ENCODE results near the gene KCNQ1.

The KCNQ1 gene

DNA sequence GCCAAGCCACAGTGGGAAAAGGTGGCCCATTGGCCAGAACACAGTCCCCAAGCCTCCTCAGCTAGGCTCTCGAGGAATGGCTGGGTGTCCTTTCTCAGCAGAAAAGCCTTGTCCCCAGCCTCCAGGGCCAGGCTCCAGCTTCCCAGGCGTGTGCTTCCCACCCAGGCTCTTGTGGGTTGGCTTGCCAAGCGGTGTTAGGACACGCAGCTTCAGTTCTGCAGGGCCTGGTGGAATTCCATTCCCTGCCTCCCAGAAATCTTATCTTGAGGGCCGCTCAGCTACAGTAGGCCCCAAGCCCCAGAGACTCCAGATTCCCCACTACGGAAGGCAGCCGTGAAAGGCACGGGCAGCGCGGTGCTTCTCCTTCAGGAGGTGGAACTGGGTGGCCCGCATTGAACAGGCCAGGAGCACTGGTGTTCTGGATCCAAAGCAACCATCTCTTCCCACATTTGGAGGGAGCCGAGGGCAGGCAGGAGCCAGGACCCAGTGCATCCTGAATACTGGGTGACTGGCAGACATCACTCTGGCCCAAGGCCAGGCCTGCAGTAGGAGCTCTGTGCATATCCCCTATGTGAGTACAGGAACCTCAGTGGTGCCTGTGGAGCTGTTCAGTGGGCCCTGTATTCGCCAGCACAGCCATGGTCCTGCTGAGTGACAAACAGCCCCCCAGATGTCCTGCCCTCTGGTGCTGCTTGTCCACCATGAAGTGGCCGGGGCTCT is 271.7 kb downstream of the KCNQ1 start:
- DNase-seq (ENCODE audit: low spot score): no peak

DNA sequence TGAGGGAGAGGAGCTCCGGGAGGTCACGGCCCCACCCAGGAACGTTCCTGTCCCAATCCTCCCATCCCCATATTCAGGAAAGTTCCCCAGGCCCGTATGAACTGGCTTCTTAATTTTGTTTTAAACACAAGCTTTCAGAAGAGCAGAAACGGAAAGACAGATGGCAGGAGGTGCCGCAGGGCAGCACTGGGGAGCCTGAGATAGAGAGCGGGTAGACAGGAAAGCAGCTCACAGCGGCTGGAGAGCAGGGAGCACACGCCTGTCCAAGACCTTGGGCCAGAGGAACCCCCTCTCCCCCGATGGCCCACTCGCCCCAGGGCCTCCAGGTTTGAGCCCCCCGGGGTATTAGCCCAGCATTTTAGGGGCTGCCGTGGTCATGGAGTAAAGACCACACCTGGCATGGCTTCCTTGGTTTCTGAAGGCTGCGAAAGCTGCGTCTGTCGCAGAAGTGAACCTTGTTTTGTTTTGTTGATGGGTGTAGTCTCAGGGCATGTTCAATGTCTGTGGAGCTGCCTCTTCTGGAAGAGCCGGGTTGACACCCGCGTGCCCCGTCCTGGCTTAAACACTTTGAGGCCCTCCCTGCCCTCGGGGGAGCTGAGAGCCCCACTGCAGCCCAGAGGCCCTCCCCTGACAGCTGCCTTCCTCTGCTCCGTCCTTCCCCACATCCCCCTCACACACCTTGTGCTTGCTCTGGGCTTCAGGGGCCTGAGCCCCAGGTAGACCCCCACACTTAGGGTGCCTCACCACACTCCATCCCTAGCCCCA is 272.9 kb downstream of the KCNQ1 start:
- no peak for DNase-seq (ENCODE audit: low spot score)

DNA sequence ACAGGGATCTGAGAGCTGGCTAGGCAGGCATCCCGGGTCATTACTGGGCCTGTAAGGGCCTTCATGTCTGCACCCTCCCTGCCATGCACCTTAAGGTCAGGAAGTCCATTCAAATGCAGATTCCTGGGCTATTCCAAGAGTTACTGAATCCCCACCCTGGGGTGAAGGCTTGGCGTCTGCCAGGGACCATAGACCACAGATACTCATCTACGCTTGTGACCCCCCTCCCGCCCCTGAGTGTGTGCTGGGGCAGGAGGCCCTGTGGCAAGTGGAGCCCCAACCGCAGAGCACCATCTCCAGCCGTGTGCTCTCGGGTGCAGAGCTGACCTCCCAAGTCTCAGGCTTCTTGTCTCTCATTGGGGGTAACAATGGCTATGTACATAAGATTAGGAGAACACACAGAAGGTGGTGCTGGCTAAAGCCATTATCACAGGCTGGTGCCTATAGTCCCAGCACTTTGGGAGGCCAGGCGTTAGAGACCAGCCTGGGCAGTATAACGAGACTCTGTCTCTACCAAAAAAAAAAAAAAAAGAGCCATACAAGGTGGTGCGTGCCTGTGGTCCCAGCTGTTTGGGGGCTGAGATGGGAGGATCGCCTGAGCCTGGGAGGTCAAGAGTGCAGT is 274.1 kb downstream of the KCNQ1 start:
- DNase-seq (ENCODE audit: low spot score): no peak

DNA sequence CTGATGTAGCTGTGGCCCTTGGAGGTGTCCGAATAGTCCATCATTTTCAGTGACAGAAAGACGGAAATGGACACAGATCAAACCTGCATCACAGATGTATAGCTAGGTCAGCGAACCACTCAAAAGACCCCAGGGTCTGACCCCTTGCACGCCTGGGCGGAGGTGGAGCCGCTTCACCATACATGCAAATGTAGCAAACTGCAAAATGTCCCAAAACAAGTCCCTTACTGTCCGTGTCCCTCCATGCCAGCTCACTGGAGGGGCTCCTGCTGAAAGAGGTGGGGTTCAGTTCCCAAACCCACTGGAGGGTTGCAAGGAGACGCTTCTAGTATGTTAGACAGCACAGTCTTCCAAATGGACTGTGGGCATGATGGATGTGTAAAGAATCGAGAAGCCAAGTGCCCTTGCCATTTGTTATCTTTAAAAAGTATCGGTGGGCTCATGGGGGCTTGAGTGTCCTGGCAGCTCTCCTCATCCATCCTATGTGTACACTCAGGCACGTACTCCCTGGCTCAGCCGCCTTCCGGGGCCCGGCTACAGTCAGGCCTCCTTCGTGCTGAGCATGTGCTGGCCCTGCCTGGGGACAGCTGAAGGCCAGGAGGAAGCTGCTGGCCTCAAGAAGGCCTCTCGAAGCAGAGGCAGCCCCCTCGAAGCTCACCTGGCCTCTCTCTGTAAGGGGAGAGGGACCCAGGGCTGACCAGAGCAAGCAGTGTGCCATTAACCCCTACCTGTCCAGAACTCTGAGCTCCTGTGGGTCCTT is 275.2 kb downstream of the KCNQ1 start:
- DNase-seq (ENCODE audit: low spot score): no peak

DNA sequence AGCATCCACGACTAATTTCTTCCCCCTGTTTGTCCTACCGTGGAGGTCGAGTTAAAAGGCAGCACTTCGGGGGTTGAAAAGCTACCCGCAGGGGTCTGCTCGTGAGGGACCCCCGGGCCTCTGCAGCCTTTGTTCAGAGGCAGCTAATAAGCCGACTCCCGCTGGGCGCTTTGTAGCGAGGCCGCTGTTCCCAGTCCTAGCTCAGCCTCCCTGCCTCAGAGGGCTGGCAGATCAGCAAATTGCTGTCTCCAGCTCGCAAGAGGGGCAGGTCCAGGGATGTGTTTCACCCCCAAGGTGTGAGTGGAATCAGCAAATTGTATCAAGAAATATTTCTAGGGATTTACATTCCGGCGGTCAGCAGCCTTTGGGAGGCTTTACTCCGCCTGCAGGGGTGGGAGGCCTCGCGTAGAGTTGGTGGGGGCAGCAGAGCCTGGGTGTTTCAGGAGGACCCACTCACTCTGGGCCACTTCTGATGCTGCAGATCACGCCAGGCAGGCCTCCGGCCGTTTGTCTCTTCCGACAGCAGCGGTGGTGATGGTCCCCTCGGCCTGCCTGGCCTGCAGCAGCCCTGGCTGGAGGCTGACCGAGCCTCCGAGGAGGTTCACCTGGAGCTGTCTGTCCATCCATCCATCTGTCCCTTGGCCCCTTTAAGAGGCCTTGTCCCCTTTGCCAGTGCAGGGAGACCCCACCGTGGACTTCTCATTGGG is 276.6 kb downstream of the KCNQ1 start:
- DNase-seq (ENCODE audit: low spot score): no peak

DNA sequence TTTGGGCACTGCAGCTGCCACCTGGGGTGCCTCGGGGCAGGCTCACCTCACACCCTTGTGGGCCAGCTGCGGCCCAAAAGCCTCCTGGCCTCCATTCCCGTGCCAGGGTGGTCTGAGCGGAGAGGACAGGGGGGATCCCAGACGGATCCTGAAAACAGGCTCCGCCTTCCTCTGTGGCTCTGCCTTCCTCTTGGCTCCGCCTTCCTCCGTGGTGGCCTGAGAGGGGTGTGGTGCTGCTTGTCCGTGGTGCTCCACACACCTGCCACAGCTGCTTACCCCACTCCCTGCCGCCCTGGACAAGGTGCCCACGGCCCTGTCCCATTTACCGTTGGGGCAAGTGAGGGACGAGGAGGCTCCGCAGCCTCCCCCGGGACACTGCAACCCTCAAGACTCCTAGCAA is 278.1 kb downstream of the KCNQ1 start:
- no peak for DNase-seq (ENCODE audit: low spot score)

DNA sequence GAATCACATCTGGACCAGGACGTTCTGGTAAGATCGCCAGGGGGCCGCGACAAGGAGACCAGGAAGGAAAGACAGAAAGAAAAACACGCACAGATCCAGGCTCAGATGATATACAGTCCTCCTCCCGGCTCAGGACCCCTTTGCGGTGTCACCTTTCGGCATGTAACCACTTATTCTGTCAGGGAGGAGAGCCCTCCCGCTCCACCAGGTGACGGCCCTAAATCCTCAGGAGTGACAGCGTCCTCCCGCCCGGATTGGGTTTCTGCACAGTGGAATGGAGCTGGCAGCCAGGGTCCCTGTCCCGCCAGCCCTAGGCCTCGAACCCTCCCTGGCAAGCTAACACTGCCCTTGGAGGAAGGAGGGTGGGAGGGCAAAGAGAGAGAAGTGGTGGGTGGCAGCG is 279.3 kb downstream of the KCNQ1 start:
- DNase-seq (ENCODE audit: low spot score): no peak

DNA sequence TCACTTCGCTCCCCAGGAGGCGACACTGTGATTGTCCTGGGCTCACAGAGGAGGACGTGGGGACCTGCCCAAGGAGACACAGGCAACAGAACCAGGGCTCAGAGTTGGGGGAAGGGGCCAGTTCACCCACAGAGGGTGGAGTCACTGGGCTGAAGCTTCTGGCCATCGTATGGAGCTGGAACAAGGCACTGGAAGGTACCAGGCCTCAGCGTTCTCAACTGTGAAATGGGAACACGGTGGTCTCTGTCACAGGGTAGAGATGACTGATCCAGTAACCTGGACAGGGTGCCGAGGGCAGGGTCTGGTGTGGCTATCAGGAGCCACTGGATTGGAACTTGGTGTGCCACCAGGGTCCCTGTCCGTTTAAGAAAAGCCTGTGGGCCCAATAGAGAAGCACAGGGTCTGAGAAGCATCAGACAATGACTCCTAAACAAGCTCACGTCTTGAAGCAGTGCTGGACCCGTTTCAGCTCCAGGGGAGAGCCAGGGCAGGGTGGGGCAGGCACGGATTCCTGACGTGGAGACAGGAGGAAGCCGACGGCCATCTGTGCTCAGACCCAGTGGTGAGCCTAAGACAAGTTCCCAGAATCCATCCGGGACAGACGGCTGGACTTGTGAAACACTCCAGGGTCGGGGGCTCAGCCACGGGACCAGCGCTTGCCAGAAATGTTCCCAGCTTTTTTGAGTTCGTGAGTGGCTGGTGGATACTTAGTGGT is 280.0 kb downstream of the KCNQ1 start:
- DNase-seq (ENCODE audit: low spot score): no peak

DNA sequence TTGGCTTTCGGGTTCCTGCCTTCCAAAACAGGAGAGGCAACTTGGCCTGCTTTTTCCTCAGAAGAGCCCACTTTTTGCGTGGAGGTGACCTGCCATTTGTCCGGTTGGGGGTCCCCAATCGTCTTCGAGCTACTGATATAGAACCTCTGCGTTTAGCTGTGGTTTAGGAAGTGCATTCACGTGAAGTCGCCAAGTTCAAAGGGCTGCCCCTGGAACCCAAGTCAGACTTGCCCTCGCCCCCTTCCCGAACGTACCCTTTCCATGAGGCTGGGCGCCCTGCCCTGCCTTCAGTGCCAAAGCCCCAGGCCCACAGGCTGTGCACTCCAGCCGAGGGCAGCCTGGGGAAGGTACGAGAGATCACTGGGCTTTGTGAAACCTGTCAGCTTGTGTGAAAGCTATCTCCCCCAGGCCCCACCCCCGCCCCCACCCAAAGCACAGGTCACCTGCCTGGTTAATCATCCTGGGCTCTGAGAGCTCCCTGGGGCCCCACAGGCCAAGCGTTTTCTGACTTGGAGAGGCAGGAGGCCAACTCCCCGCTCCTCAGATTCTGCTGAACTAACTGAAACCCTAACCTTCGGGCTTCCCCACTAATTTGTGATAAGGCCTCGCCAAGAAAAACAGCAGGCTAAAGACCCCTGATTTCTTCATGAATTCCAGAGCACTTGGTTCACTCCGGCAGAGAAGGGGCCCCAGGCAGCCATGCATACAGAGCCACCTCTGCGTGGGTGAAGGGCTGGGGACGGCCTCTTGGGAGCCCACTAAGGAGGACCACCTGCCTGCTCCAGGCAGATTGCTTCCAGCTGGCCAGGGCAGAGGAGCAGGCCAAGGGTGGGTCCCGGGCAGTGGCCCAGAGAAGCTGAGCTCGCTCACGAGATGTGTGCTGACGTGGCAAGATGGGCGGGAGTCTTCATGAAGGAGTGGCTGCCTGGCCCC is 280.8 kb downstream of the KCNQ1 start:
- DNase-seq (ENCODE audit: low spot score): peak; percentile 33

DNA sequence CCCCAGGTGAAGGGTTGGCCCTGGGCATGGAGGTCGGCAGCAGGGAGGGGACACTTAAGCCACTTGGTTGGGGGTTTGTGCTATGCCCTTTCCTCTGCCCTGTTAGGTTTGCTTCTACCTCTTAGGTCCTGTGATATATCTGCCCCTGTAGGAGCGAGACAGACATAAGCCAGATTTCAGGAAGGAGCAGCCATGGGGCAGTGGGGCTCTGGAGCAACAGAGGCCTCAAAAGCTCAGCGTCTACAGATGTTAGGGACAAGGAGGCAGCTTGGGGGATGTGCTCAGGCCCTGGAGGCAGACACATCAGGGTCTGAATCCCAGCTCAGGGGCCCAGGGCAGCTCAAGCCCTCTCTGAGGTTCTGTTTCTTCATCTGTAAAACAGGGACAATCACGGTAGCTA is 282.2 kb downstream of the KCNQ1 start:
- no peak for DNase-seq (ENCODE audit: low spot score)

DNA sequence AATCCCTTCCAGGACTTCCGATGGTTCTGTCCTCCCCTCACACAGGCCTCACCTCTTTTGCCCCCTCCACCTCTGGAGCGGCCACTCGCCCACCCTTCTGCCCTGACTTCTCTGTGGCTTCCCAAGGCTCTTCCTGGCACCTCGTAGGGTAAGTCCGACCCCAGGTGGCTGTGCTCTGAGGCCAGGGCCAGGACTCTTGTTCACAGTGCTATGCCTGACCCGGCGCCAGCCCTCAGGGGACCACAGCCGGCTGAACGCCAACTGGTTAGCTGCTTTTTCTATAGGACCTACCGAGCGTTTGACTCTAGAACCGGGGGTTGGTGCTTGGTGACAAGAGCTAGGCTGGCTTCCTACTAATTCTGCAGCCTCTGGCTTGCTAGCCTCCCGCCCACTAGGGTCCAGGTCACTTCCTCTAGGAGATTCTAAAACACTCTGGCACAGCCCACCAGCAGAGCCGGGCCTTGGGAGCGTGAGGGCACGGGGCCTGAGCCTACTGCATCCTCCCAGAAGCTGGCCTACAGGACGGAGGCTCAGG is 283.4 kb downstream of the KCNQ1 start:
- no peak for DNase-seq (ENCODE audit: low spot score)

DNA sequence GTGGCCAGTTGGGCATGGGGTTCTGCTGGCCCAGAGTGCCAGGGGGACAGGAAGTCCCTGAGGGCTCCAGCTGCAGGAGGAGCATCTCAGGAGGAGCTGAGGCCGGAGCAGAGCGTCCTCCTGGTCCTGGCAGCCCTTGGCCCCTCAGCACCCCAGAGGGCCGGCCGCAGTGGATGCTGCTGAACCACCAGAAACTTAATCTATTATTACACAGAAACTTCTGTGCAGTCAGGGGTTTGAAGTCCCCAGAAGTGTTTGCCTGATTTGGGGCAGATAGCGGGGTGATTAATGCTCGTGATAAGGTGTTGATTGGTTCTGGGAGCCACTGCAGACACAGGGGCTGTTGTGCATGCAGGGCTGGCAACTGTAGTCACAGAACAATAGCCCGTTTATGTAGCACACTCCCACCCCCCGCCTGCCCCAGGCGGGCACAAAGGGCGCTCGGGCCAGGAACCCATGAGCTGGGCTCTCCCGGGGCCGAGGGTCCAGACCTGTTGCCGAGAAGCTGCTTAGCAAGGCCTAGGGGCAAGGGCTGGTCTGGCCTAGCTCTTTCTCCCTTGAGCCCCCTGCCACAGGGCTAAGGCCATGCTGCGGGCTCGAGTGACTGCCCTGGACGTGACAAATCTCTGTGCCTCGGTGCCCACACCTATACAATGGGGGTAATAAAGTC is 284.0 kb downstream of the KCNQ1 start:
- DNase-seq (ENCODE audit: low spot score): no peak

DNA sequence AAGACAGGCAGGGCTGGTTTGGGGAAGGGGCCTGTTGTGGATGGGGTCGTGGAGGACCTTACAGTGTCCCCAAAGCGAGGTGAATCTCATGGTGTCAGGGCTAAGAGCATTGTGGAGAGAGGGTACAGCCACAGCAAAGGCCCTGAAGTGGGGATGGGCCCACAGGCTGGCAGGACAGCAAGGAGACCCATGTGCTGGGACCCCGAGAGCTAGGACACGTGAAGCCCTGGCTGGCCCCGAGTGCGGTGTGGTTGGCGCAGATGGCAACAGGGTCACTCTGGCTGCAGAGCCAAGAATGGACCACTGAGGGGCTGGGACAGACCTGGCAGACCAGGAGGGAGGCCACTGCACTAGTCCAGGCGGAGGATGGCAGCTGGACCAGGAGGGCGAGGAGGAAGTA is 285.0 kb downstream of the KCNQ1 start:
- no peak for DNase-seq (ENCODE audit: low spot score)

DNA sequence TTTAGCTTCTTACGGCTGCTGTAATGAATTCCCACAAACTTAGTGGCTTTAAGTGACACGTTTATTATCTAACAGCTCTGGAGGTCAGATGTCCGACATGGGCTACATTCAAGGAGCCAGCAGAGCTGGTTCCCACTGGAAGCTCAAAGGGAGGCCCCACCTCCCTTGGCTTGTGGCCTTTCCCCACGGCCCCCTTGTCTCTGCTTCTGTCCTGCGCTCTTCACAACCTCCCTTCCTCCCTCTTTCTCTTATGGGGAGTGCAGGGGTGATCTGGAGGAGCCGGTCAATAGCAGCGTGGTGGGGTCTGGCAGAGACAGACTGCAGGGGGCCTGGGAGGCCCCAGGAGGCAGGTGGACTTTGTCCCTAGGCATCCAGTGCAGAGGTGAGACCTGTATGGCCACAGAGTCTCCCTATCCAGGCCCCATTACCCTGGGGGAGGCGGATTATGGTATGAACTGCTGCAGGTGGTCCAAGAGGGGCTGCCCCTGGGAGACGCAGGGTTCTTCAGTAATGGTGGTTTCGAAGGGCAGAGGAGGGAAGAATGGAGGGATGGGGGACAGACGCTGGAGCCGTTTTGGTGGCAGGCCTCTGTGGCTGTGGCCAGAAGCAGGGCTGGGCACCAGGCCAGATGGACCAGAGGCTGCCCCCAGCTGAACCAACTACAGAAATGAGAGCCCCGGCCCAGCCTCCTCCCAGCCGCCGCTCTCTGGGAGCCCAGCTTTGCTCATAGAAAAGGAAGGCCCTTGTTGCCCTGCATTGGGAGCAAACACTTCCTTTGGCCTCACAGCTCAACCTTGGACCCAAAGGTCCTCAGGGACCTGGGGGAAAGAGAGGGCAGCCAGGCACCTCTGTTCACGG is 285.7 kb downstream of the KCNQ1 start:
- no peak for DNase-seq (ENCODE audit: low spot score)

DNA sequence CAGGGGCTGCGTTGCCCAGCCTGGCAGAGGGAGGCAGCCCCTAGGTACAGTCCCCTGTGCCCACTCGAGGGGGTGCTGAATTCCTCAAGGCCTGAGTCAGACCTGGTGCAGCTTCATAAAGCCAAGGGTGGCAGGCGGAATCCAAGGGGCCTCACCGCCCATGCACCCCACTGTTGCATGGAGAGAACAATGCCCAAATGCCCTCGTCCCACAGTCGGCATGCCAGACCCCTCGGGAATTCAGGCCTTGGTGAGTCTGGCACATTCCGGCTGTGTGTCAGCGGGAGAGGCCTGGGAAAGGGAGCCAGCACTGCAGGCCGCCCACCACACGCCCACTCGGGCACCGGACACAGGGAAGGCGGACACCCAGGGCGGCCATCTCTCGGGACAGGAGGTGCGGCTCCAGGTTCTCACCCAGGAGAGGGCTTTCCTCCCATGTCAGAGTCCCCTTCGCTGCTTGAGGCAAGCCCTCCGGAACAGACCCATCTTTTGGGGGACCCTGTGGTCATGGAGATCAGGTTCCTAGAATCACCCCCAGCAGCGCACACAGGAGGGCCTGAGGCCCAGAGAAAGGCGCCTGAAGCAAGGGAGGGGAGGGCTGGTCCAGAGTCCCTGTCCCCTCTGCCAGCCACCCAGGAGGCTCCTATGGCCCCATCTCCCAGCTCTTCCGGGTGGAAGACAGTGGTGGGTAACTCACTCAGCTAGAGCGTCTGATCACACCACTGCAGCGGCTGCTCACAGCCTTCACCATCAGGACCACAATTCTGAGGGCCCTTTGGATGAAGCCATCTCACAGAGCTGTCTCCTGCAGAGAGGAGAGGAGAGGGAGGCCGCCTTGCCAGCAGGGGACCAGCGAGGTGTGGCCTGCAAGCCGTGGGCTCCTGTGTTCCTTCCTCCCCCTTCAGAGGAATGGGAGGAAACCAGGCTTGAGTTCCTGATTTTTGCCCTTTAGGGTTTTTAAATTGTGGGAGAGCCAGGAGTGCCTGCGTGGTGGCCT is 286.6 kb downstream of the KCNQ1 start:
- no peak for DNase-seq (ENCODE audit: low spot score)

DNA sequence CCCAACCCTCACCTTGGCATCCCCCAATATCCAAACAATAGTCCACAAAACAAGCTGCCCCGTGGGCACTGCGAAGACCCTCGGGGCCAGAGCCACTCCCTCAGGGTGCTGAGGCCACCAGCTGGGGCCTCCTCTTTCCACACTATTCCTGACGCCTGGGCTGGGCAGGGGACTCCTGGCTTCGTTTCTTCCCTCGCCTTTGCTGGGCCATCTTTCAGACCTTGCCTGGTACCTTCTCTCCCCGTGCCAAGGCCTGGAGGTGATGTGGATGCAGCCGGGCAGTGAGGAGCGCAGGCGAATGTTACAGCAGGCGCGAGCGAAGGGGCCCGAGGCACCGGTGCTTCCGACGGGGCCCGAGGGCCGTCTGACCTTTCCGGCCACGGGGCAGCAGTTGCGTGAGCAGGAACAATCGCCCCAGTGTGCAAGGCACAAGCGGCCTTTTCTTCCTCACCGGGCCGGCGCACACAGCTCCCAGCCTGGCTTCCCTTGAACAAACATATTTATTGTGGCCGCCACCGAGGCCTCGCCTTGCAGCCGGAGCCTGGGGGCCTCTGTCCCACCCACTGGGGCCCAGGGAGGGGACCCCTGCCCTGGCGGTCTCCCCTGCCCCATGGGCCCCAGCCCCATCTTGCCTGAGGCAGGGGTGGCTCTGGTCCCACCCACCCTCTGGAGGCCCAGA is 287.6 kb downstream of the KCNQ1 start:
- no peak for DNase-seq (ENCODE audit: low spot score)

Data from AG08395 (cell line).